Activated CD8-positive, alpha-beta T cell treated with anti-CD3 and anti-CD28 coated beads, Interleukin-2, amount 10 ng/mL, durations not matched to agents 7 days and 5 days (primary cell): ENCODE data around the gene COL11A2. TPM values are rescaled to one million over a fixed set of nuclear protein-coding genes. Genes with fewer than 3 reads are reported as not detected.

ENCODE experiments used
- ATAC-seq: fragments of 150-1000 bp; cut with Tn5 transposase; one replicate; pipeline ENCODE4 v1.10.0; 2021; ENCODE audit warnings: moderate library complexity
- CTCF ChIA-PET: fragments of 350-600 bp; sonication (Branson Sonifier 250); formaldehyde crosslinking; loops from one replicate; lab custom pipeline; 2021; ENCODE audit warnings: antibody characterized with exemption; lab: Charles Lee
- POLR2A ChIA-PET: fragments of 350-600 bp; sonication (Branson Sonifier 250); formaldehyde crosslinking; loops from one replicate; lab custom pipeline; 2021; ENCODE audit warnings: antibody characterized with exemption; lab: Charles Lee
- DNase-seq: peaks from one replicate; pipeline ENCODE4 v3.0.0-alpha.2; 2020
- H3K27ac Mint-ChIP-seq: one replicate; pipeline ENCODE4 v1.8.0; 2021; ENCODE audit warnings: mild to moderate bottlenecking, mixed read lengths
- H3K27me3 Mint-ChIP-seq: one replicate; pipeline ENCODE4 v1.8.0; 2021; ENCODE audit warnings: low read depth, mixed read lengths
- H3K36me3 Mint-ChIP-seq: one replicate; pipeline ENCODE4 v1.8.0; 2021; ENCODE audit warnings: low read depth, mixed read lengths
- H3K4me1 Mint-ChIP-seq: one replicate; pipeline ENCODE4 v1.8.0; 2021; ENCODE audit warnings: low read depth, mixed read lengths
- H3K4me3 Mint-ChIP-seq: one replicate; pipeline ENCODE4 v1.8.0; 2021; ENCODE audit warnings: mild to moderate bottlenecking, mixed read lengths
- H3K9me3 Mint-ChIP-seq: one replicate; pipeline ENCODE4 v1.8.0; 2022; ENCODE audit warnings: mixed read lengths; ENCODE audit not compliant: insufficient read depth
- microRNA-seq: library from miRNA; unstranded; fragments of <30 nt; microRNA quantifications from one replicate; pipeline ENCODE4 v1.2.0, GENCODE V29; 2022
- total RNA-seq, 2 experiments: library from RNA; stranded (reverse); gene quantifications; one replicate each; pipeline ENCODE4 v1.2.3, GENCODE V29; 2021

The COL11A2 gene
- total RNA-seq, 2 experiments from 2014 or later: 0.71 to 0.83 TPM

- ATAC-seq (no peak), DNase-seq (no peak)
- POLR2A ChIA-PET: no interaction called here
- H3K27ac Mint-ChIP-seq: no peak overlapping the region
- H3K27me3 Mint-ChIP-seq: peaks cover 34% of the 10 kb centered on the region
- H3K4me3 Mint-ChIP-seq: no peak overlapping the region
- H3K36me3 Mint-ChIP-seq: peaks cover 2% of the 10 kb centered on the region
- peaks cover under 1% of the 10 kb centered on the region for H3K4me1 Mint-ChIP-seq
- peaks cover 6% of the 10 kb centered on the region for H3K9me3 Mint-ChIP-seq
- CTCF ChIA-PET: interaction anchor here (0.6 to 9.5 kb wide), 12 partner anchors 9 to 125 kb away, joined by 3 to 135 read pairs (median 12); no protein-coding TSS in a partner anchor
Observed at GRCh38 chr6:33123181-33123580, 69.1 kb downstream of the COL11A2 start.

DNA sequence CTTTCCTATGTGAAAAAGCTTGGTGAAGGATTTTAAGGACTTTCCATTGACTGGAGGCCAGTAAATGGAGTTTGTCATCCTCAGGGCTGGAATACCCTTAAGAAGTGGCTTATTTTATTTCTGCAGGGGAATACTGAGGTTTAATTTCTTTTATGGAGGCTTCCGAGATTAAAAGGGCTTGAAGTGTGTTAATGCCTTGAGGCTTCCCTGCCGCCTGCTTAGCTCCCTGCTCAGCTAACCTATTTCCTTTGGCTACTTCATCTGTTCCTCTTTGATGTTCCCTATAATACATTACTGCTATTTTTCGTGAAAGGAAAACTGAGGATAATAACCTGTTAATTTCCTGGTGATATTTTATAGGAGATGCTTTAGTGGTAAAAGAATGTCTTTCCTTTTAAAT, 72.3 kb downstream of the COL11A2 start:
- peaks cover 47% of the 10 kb centered on the region for H3K27me3 Mint-ChIP-seq
- ChIA-PET POLR2A (interaction anchor here (1.3 kb wide), 1 partner anchor 152 kb away, joined by 5 read pairs; the partner anchor contains the start of genes RPS18 and VPS52), CTCF (interaction anchor here (0.8 to 5.7 kb wide), 20 partner anchors 9 to 289 kb away, joined by 3 to 60 read pairs (median 4); partner anchors contain the start of genes RPS18 and VPS52)
- ATAC-seq (no peak), DNase-seq (no peak)
- H3K4me1 Mint-ChIP-seq: peaks cover 13% of the 10 kb centered on the region
- peaks cover 2% of the 10 kb centered on the region for H3K36me3 Mint-ChIP-seq
- no peak overlapping the region for H3K27ac Mint-ChIP-seq
- H3K9me3 Mint-ChIP-seq: peaks cover 6% of the 10 kb centered on the region
- H3K4me3 Mint-ChIP-seq: no peak overlapping the region

- ATAC-seq (peak; percentile 61), DNase-seq (peak; percentile 51)
- POLR2A ChIA-PET: no interaction called here
- peaks cover 2% of the 10 kb centered on the region for H3K9me3 Mint-ChIP-seq
- peaks cover 17% of the 10 kb centered on the region for H3K4me1 Mint-ChIP-seq
- CTCF ChIA-PET: interaction anchor here (0.7 to 5.7 kb wide), 19 partner anchors 8 to 153 kb away, joined by 3 to 60 read pairs (median 4); partner anchors contain the start of genes RPS18 and VPS52
- H3K36me3 Mint-ChIP-seq: no peaks in the 10 kb centered on the region
- H3K4me3 Mint-ChIP-seq: no peak overlapping the region
- no peak overlapping the region for H3K27ac Mint-ChIP-seq
- peaks cover 52% of the 10 kb centered on the region for H3K27me3 Mint-ChIP-seq
Observed at GRCh38 chr6:33118525-33119123, 73.6 kb downstream of the COL11A2 start.

GRCh38 chr6:33117811-33118277, 74.4 kb downstream of the COL11A2 start:
- POLR2A ChIA-PET: no interaction called here
- CTCF ChIA-PET: interaction anchor here (0.7 to 5.7 kb wide), 9 partner anchors 8 to 131 kb away, joined by 3 to 60 read pairs (median 5); no protein-coding TSS in a partner anchor
- Mint-ChIP-seq H3K36me3 (no peaks in the 10 kb centered on the region), H3K27ac (no peak overlapping the region), H3K4me3 (no peak overlapping the region), H3K4me1 (peaks cover 18% of the 10 kb centered on the region), H3K27me3 (peaks cover 58% of the 10 kb centered on the region), H3K9me3 (no peaks in the 10 kb centered on the region)
- ATAC-seq (no peak), DNase-seq (no peak)

- peaks cover 63% of the 10 kb centered on the region for H3K27me3 Mint-ChIP-seq
- H3K9me3 Mint-ChIP-seq: no peaks in the 10 kb centered on the region
- DNase-seq: no peak
- H3K4me1 Mint-ChIP-seq: peaks cover 18% of the 10 kb centered on the region
- no peak for ATAC-seq
- POLR2A ChIA-PET: no interaction called here
- H3K4me3 Mint-ChIP-seq: no peak overlapping the region
- no peak overlapping the region for H3K27ac Mint-ChIP-seq
- CTCF ChIA-PET: interaction anchor here (1.2 to 5.7 kb wide), 6 partner anchors 9 to 132 kb away, joined by 3 to 60 read pairs (median 6); no protein-coding TSS in a partner anchor
- no peaks in the 10 kb centered on the region for H3K36me3 Mint-ChIP-seq
Observed at GRCh38 chr6:33116841-33117711, 75.2 kb downstream of the COL11A2 start.

DNA sequence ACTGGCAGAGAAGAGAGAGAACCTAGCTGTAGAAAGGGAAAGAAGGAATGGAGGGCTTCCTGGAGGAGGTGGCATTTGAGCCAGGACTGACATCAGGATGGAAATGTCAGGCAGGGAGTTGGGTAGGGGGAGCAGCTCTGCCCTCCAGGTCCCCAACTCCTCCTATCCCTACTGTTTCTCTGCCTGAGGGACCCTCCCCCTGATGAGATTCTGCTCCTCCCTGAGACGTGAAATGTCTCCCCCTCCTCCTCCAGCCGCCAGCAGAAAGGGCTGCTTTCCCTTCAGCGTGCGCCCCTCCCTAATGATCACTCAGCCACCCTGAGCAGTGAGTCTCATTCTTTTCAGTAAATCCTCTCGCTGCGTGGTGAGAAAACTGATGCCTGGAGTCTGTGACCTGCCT, 75.8 kb downstream of the COL11A2 start:
- Mint-ChIP-seq H3K9me3 (no peaks in the 10 kb centered on the region), H3K27ac (no peak overlapping the region), H3K4me1 (peaks cover 18% of the 10 kb centered on the region), H3K36me3 (no peaks in the 10 kb centered on the region), H3K4me3 (no peak overlapping the region), H3K27me3 (peaks cover 66% of the 10 kb centered on the region)
- ATAC-seq: no peak
- DNase-seq: no peak
- ChIA-PET CTCF (interaction anchor here (1.2 to 5.7 kb wide), 3 partner anchors 8 to 133 kb away, joined by 3 to 60 read pairs (median 5); no protein-coding TSS in a partner anchor), POLR2A (no interaction called here)

DNA sequence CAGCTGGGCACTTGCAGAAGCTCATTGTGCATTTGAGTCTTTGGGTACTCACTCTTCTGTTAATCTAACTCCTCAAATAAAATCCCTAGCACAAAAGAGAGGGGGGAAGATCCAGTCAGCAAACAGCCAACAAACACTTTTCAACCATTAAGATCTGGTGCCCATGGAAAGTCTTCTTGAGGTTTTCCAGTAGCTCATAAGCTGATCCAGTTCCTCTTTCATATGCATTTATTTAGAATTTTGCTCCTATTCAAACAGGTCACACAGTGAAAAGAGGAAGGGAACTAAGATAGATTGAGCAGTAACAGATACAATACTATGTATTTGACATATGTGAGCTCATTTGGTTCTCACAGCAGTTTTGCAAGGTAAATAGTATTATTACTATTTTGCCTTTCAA, 77.9 kb downstream of the COL11A2 start:
- Mint-ChIP-seq H3K9me3 (no peaks in the 10 kb centered on the region), H3K4me3 (no peak overlapping the region), H3K27ac (no peak overlapping the region), H3K4me1 (peaks cover 18% of the 10 kb centered on the region), H3K36me3 (no peaks in the 10 kb centered on the region), H3K27me3 (peaks cover 72% of the 10 kb centered on the region)
- ATAC-seq: no peak
- no peak for DNase-seq
- ChIA-PET CTCF (interaction anchor here (0.8 to 1.5 kb wide), 6 partner anchors 10 to 131 kb away, joined by 3 to 15 read pairs (median 4); no protein-coding TSS in a partner anchor), POLR2A (interaction anchor here (0.6 kb wide), 1 partner anchor 41 kb away, joined by 3 read pairs; the partner anchor contains the start of gene HLA-DPA1)

DNA sequence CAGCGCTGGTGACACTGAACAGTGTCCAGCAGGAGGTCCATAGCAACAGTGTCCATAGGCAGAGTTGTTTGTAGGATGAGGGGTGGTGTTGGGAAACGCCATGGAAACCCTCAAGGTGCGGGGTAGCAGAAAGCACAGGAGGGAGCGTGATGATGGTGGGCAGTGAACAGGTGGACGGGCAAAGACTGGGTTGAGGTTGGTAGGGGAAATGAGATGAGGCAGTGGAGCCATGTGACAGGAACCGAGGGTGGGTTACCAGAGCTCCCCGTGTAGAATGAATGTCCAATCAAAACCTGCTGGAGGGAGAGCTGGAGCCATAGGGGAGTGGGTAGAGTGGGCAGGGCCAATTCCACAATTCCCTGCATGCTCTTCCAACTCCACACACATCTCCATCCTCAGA, 78.5 kb downstream of the COL11A2 start:
- peaks cover 18% of the 10 kb centered on the region for H3K4me1 Mint-ChIP-seq
- POLR2A ChIA-PET: interaction anchor here (0.6 kb wide), 1 partner anchor 40 kb away, joined by 3 read pairs; the partner anchor contains the start of gene HLA-DPA1
- DNase-seq (no peak), ATAC-seq (no peak)
- no peak overlapping the region for H3K4me3 Mint-ChIP-seq
- H3K27me3 Mint-ChIP-seq: peaks cover 73% of the 10 kb centered on the region
- no peaks in the 10 kb centered on the region for H3K9me3 Mint-ChIP-seq
- CTCF ChIA-PET: interaction anchor here (0.8 to 1.5 kb wide), 6 partner anchors 11 to 130 kb away, joined by 3 to 15 read pairs (median 4); no protein-coding TSS in a partner anchor
- no peaks in the 10 kb centered on the region for H3K36me3 Mint-ChIP-seq
- no peak overlapping the region for H3K27ac Mint-ChIP-seq

Small RNA genes lying within 50 kb of the gene (microRNA-seq; reads per million reads assigned to microRNA genes)
- gene MIR219A1: 5.7 reads per million, percentile 7 among the genes with 10 or more reads in this experiment

Other genes with a start within 250 kb of the COL11A2 start
- gene HLA-DMA, start 239.4 kb downstream of the COL11A2 start, total RNA-seq: 10 to 100 TPM; 28.6 to 30.5 TPM
- 100 to 1,000 TPM; 299 to 313 TPM for gene BRD2, start 223.9 kb downstream of the COL11A2 start, total RNA-seq
- 1 to 10 TPM; 3.3 to 4.2 TPM for gene HLA-DOA, start 182.9 kb downstream of the COL11A2 start, total RNA-seq
- gene HLA-DPA1, start 118.8 kb downstream of the COL11A2 start, total RNA-seq: 10 to 100 TPM; 39.1 to 40.0 TPM
- gene HLA-DPB1, start 116.5 kb downstream of the COL11A2 start, total RNA-seq: 10 to 100 TPM; 21.0 to 22.8 TPM
- gene RXRB, start 8.2 kb upstream of the COL11A2 start, total RNA-seq: 10 to 100 TPM; 33.5 to 34.5 TPM
- 10 to 100 TPM; 45.6 to 50.8 TPM for gene SLC39A7, start 8.4 kb upstream of the COL11A2 start, total RNA-seq
- 10 to 100 TPM; 13.9 to 14.1 TPM for gene HSD17B8, start 12.2 kb upstream of the COL11A2 start, total RNA-seq
- 10 to 100 TPM; 39.8 to 44.6 TPM for gene RING1, start 16.0 kb upstream of the COL11A2 start, total RNA-seq
- gene VPS52, start 79.4 kb upstream of the COL11A2 start, total RNA-seq: 10 to 100 TPM; 59.3 to 59.5 TPM
- gene RPS18, start 79.6 kb upstream of the COL11A2 start, total RNA-seq: 1,000 to 10,000 TPM; 2,792 to 2,813 TPM
- gene B3GALT4, start 84.7 kb upstream of the COL11A2 start, total RNA-seq: 10 to 100 TPM; 12.2 to 12.8 TPM
- gene WDR46, start 96.8 kb upstream of the COL11A2 start, total RNA-seq: 10 to 100 TPM; 66.7 to 68.9 TPM
- gene PFDN6, start 97.1 kb upstream of the COL11A2 start, total RNA-seq: 10 to 100 TPM; 72.0 to 78.4 TPM
- gene RGL2, start 106.5 kb upstream of the COL11A2 start, total RNA-seq: 10 to 100 TPM; 50.8 to 58.2 TPM
- 100 to 1,000 TPM; 245 to 252 TPM for gene TAPBP, start 121.6 kb upstream of the COL11A2 start, total RNA-seq
- gene ZBTB22, start 125.3 kb upstream of the COL11A2 start, total RNA-seq: 10 to 100 TPM; 10.7 to 11.1 TPM
- 100 to 1,000 TPM; 112 to 114 TPM for gene DAXX, start 130.5 kb upstream of the COL11A2 start, total RNA-seq
- 100 to 1,000 TPM; 175 to 180 TPM for gene KIFC1, start 199.4 kb upstream of the COL11A2 start, total RNA-seq
- 10 to 100 TPM; 35.9 to 36.5 TPM for gene PHF1, start 218.5 kb upstream of the COL11A2 start, total RNA-seq
- gene CUTA, start 225.6 kb upstream of the COL11A2 start, total RNA-seq: 100 to 1,000 TPM; 179 to 187 TPM
- 10 to 100 TPM; 42.0 to 48.2 TPM for gene SYNGAP1, start 227.6 kb upstream of the COL11A2 start, total RNA-seq